Activated CD4-positive, alpha-beta memory T cell treated with anti-CD3 and anti-CD28 coated beads, Interleukin-2, amount 10 ng/mL, durations not matched to agents 7 days and 5 days (primary cell): ENCODE results near the gene FHAD1. TPM values are rescaled to one million over a fixed set of nuclear protein-coding genes. Genes with fewer than 3 reads are reported as not detected.

Source experiments
- CTCF ChIA-PET: fragments of 350-600 bp; sonication (Branson Sonifier 250); formaldehyde crosslinking; loops from one replicate; lab custom pipeline; 2021; ENCODE audit warnings: antibody characterized with exemption, inconsistent platforms; lab: Charles Lee
- POLR2A ChIA-PET: fragments of 350-600 bp; sonication (Branson Sonifier 250); formaldehyde crosslinking; loops from one replicate; lab custom pipeline; 2021; ENCODE audit warnings: antibody characterized with exemption; lab: Charles Lee
- DNase-seq: peaks from one replicate; pipeline ENCODE4 v3.0.0-alpha.2; 2020
- H3K27ac Mint-ChIP-seq: one replicate; pipeline ENCODE4 v1.8.0; 2021; ENCODE audit warnings: mild to moderate bottlenecking, mixed read lengths
- H3K27me3 Mint-ChIP-seq: one replicate; pipeline ENCODE4 v1.8.0; 2021; ENCODE audit warnings: mixed read lengths
- H3K36me3 Mint-ChIP-seq: one replicate; pipeline ENCODE4 v1.8.0; 2021; ENCODE audit warnings: low read depth, mixed read lengths
- H3K4me1 Mint-ChIP-seq: one replicate; pipeline ENCODE4 v1.8.0; 2021; ENCODE audit warnings: mixed read lengths
- H3K4me3 Mint-ChIP-seq: one replicate; pipeline ENCODE4 v1.8.0; 2021; ENCODE audit warnings: mild to moderate bottlenecking, mixed read lengths
- H3K9me3 Mint-ChIP-seq: one replicate; pipeline ENCODE4 v1.8.0; 2021; ENCODE audit warnings: mixed read lengths
- total RNA-seq, 2 experiments: library from RNA; stranded (reverse); gene quantifications; one replicate each; pipeline ENCODE4 v1.2.3, GENCODE V29; 2021

Gene FHAD1
- total RNA-seq, 2 experiments from 2014 or later, result 0.18 TPM; not detected in 1

DNA sequence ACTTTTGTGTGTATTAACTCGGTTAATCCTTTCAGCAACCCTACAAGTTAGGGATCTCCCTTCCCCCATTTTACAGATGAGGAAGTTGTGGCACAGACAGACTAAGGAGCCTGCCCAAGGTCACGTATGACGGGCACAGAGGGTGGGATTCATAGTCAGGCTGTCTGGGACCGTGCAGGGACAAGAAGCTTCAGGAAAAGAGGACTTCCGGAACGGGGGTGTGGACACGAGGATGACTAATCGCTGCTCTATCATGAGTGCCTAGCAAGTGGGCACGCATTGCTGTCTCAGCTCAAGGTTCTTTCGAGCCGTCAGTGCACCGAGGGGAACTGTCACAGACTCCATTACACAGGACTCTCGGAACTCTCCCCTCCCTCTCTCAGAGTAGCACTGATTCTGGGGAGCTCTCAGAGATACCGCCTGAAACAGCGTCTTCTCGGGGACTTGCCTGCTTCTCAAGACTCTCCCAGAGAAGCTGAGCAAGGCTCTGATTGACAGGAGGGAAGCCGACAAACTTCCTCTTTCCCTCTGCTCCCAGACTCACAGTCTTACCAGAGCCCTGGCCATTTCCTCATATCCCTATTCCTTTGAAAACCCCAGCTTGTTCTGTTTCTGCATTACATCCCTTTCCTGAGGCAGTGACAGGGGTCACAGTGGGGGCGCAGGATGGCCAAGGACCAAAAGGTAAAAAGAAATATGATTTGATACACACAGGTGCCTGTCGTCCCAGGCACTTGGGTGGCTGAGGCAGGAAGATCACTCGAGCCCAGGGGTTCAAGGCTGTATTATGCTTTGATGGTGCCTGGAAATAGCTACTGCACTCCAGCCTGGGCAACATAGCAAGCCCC is 14.4 kb downstream of the FHAD1 start:
- H3K27ac Mint-ChIP-seq, result no peak overlapping the region
- POLR2A ChIA-PET, result interaction anchor here (0.8 kb wide), 1 partner anchor 11 kb away, joined by 3 read pairs; no protein-coding TSS in a partner anchor
- H3K4me3 Mint-ChIP-seq, result no peak overlapping the region

DNA sequence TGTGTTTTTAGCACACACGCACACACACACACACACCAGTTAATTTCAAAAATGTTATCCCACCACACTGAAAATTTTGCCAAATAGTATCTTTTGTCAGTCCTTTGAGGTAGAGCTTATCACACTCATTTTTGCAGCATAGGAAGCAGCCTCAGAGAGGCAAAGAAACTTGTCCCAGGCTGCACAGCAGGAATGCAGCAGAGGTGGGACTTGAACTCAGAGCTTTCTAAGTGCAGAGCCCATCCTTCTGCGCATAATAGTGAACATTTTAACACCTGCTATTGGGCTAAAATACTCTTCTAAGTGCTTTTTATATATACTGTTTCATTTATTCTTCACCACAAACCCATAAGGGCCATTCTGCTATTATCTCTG is 15.0 kb downstream of the FHAD1 start:
- Mint-ChIP-seq H3K4me1 (peaks cover 16% of the 10 kb centered on the region), H3K27me3 (peaks cover 62% of the 10 kb centered on the region), H3K4me3 (no peak overlapping the region), H3K36me3 (no peaks in the 10 kb centered on the region), H3K27ac (no peak overlapping the region), H3K9me3 (peaks cover 4% of the 10 kb centered on the region)
- CTCF ChIA-PET, result interaction anchor here (1.2 to 1.5 kb wide), 2 partner anchors 103 to 133 kb away, joined by 3 to 6 read pairs; no protein-coding TSS in a partner anchor
- DNase-seq, result no peak
- POLR2A ChIA-PET, result interaction anchor here (0.8 kb wide), 1 partner anchor 12 kb away, joined by 3 read pairs; no protein-coding TSS in a partner anchor

More for the DNA sequence above, 14.4 kb downstream of the FHAD1 start:
- Mint-ChIP-seq H3K27me3 (peaks cover 63% of the 10 kb centered on the region), H3K4me1 (peaks cover 16% of the 10 kb centered on the region), H3K36me3 (no peaks in the 10 kb centered on the region), H3K9me3 (peaks cover 4% of the 10 kb centered on the region)
- CTCF ChIA-PET, result interaction anchor here (1.2 to 1.5 kb wide), 2 partner anchors 102 to 133 kb away, joined by 3 to 6 read pairs; no protein-coding TSS in a partner anchor
- peak; percentile 26 for DNase-seq

DNA sequence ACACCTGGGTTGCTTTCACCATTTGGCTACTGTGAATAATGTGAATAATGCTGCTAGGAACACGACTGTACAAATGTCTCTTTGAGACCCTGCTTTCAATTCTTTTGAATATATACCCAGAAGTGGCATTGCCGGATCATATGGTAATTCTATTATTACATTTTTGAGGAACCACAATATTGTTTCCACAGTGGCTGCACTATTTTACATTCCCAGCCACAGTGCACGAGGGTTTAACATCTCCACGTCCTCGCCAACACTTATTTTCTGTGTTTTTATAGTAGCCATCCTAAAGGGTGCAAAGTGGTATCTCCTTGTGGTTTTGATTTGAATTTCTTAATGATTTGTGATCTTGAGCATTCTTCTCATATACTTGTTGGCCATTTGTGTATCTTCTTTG is 15.7 kb downstream of the FHAD1 start:
- no peaks in the 10 kb centered on the region for H3K36me3 Mint-ChIP-seq

DNA sequence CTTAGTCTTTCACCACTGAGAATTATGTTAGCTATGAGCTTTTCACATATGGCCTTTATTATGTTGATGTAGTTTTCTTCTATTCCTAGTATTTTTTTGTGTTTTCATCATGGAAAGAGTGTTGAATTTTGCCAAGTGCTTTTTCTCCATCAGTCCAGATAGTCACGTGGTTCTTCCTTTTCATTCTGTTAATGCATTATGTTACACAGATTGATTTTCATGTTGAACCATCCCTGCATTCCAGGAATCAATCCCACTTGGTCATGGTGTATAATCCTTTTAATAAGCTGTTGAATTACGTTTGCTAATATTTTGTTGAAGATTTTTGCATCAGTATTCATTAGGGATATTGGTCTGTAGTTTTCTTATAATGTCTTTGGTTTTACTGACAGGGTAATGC is 17.7 kb downstream of the FHAD1 start:
- ChIA-PET POLR2A (no interaction called here), CTCF (interaction anchor here (2.0 kb wide), 1 partner anchor 136 kb away, joined by 10 read pairs; no protein-coding TSS in a partner anchor)
- no peak for DNase-seq
- peaks cover 16% of the 10 kb centered on the region for H3K4me1 Mint-ChIP-seq
- H3K36me3 Mint-ChIP-seq, result no peaks in the 10 kb centered on the region
- H3K27ac Mint-ChIP-seq, result no peak overlapping the region
- H3K27me3 Mint-ChIP-seq, result peaks cover 57% of the 10 kb centered on the region
- peaks cover 4% of the 10 kb centered on the region for H3K9me3 Mint-ChIP-seq
- H3K4me3 Mint-ChIP-seq, result no peak overlapping the region

More for the DNA sequence above, 15.7 kb downstream of the FHAD1 start:
- Mint-ChIP-seq H3K9me3 (peaks cover 4% of the 10 kb centered on the region), H3K27ac (no peak overlapping the region), H3K4me3 (no peak overlapping the region), H3K27me3 (peaks cover 58% of the 10 kb centered on the region), H3K4me1 (peaks cover 16% of the 10 kb centered on the region)
- CTCF ChIA-PET, result interaction anchor here (1.5 kb wide), 1 partner anchor 134 kb away, joined by 6 read pairs; no protein-coding TSS in a partner anchor
- DNase-seq, result no peak
- POLR2A ChIA-PET, result no interaction called here

DNA sequence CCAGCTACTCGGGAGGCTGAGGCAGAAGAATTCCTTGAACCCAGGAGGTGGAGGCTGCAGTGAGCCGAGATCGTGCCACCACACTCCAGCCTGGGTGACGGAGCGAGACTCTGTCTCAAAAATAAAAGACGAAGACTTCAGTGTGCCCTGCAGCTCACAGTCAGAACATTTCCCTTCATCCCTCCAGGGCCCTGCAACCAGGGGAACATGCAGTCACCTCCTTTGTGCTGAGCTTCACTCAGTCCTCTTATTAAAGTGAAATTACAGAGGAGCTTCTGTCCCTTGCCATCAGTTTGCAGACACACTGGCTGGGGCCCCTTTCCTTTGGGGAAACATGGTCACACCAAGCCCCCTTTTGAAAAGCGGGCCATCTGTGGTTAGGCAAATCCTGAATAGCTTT is 24.2 kb downstream of the FHAD1 start:
- ChIA-PET POLR2A (no interaction called here), CTCF (interaction anchor here (1.1 to 5.6 kb wide), 6 partner anchors 17 to 142 kb away, joined by 3 to 64 read pairs (median 4); no protein-coding TSS in a partner anchor)
- Mint-ChIP-seq H3K4me3 (no peak overlapping the region), H3K27ac (no peak overlapping the region), H3K4me1 (peaks cover 3% of the 10 kb centered on the region), H3K36me3 (no peaks in the 10 kb centered on the region), H3K27me3 (peaks cover 33% of the 10 kb centered on the region), H3K9me3 (no peaks in the 10 kb centered on the region)
- DNase-seq, result no peak

DNA sequence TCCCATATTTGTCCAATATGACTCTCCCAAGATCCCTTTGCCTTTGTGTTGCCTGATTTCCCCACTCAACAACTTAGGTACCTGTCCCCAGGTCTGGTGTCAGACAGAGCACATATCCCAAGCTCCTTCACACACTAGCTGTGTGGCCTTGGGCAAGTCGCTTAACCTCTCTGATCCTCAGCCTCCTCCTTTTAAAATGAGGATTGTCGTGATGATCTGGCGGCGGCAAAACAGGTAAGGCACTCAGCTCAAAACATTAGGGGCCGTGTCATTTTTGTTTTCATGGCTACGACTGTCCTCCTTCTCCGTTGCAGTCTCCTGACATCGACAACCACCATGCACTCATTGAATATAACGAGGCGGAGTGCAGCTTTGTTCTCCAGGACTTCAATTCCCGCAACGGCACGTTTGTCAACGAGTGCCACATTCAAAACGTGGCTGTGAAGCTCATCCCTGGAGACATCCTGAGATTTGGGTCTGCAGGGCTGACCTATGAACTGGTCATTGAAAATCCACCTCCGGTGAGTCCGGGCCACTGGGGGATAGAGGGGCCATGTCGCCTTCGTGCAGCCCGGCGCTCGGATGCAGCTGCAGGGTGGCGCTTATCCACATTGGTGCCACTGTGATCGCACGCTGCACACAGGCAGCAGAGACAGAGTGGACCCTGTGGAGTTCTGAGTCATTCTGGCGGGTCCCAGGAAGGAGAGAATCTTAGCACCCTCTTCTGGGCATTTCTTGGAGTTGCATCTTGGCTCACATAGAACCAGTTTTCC is 25.2 kb downstream of the FHAD1 start:
- Mint-ChIP-seq H3K4me1 (peaks cover 3% of the 10 kb centered on the region), H3K4me3 (no peak overlapping the region), H3K36me3 (no peaks in the 10 kb centered on the region), H3K9me3 (no peaks in the 10 kb centered on the region), H3K27ac (no peak overlapping the region), H3K27me3 (peaks cover 34% of the 10 kb centered on the region)
- POLR2A ChIA-PET, result interaction anchor here (0.9 kb wide), 1 partner anchor 144 kb away, joined by 3 read pairs; no protein-coding TSS in a partner anchor
- CTCF ChIA-PET, result interaction anchor here (0.8 to 5.6 kb wide), 10 partner anchors 18 to 156 kb away, joined by 3 to 64 read pairs (median 4); no protein-coding TSS in a partner anchor
- peak; percentile 44 for DNase-seq

DNA sequence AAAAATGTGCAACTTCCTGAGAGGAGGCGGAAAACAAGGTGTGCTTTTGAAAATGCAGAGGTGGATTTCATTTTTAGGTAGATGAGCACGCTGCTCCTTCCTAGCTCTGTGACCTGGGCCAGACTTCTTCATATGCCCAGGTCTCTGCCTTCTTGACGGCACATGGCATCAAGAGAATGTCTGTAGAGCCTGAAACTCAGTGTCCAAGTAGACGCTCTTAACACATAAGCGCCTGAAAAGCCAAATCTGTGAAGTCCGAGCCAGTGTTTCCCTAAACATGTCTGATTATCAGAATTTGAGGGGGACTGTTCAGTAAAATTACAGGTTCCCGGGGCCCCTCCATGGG is 25.7 kb downstream of the FHAD1 start:
- Mint-ChIP-seq H3K4me1 (peaks cover 3% of the 10 kb centered on the region), H3K4me3 (no peak overlapping the region), H3K27ac (no peak overlapping the region), H3K9me3 (no peaks in the 10 kb centered on the region), H3K36me3 (no peaks in the 10 kb centered on the region), H3K27me3 (peaks cover 34% of the 10 kb centered on the region)
- ChIA-PET POLR2A (interaction anchor here (0.7 kb wide), 1 partner anchor 120 kb away, joined by 3 read pairs; no protein-coding TSS in a partner anchor), CTCF (interaction anchor here (1.2 to 5.6 kb wide), 7 partner anchors 18 to 156 kb away, joined by 3 to 64 read pairs (median 4); no protein-coding TSS in a partner anchor)
- DNase-seq, result no peak

DNA sequence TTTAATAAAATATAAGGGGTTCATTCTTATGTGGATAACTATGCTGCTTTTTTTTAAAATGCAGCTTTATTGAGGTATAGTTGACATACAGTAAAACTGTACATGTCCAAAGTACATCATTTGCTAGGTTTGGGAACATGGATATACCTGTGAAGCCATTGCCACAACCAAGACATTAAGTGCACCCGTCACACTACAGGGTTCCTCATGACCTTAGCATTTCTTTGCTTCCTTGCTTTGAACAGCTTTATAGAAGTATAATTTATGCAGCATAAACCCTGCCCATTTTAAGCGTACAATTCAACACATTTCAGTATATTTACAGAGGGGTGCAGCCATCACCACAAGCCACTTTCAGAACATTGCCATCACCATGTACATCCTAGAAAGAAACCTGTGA is 26.3 kb downstream of the FHAD1 start:
- Mint-ChIP-seq H3K9me3 (no peaks in the 10 kb centered on the region), H3K4me3 (no peak overlapping the region), H3K27me3 (peaks cover 34% of the 10 kb centered on the region), H3K27ac (no peak overlapping the region), H3K36me3 (no peaks in the 10 kb centered on the region), H3K4me1 (peaks cover 3% of the 10 kb centered on the region)
- ChIA-PET POLR2A (interaction anchor here (0.7 kb wide), 1 partner anchor 120 kb away, joined by 3 read pairs; no protein-coding TSS in a partner anchor), CTCF (interaction anchor here (1.2 to 5.6 kb wide), 4 partner anchors 72 to 157 kb away, joined by 3 to 64 read pairs (median 4); no protein-coding TSS in a partner anchor)
- no peak for DNase-seq

DNA sequence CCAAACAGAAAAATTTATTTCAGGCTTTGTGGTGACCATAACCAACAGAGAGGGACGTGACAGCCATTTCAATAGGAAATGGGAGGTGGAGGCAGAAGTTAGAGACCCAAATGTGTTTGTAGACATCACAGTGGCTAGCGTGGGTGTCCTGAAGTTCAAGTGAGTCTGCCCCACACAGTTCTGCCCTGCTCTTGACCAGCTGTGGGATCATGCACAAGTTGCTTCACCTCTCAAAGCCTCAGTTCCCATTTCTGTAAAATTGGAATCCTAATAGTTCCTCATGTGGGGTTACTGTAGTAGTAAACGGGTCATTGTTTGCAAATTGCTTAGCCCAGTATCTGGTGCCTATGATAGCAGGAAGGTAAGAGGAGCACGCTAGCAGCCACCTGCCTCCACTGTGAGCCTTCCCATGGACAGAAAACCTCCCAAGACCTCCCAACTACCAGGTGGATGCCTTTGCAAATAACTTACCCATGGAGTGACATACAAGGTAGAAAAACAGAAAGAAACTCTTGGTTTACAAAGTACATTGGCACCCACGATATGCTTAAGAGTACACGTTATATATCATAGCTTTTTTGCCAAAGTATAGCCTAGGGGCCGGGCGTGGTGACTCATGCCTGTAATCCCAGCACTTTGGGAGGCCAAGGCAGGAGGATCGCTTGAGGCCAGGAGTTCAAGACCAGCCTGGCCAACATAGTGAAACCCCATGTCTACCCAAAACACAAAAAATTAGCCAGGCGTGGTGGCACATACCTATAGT is 29.1 kb downstream of the FHAD1 start:
- Mint-ChIP-seq H3K4me1 (peaks cover 3% of the 10 kb centered on the region), H3K27ac (no peak overlapping the region), H3K36me3 (no peaks in the 10 kb centered on the region), H3K4me3 (no peak overlapping the region), H3K9me3 (no peaks in the 10 kb centered on the region), H3K27me3 (peaks cover 28% of the 10 kb centered on the region)
- no peak for DNase-seq
- ChIA-PET POLR2A (no interaction called here), CTCF (interaction anchor here (0.8 to 2.9 kb wide), 2 partner anchors 122 to 148 kb away, joined by 3 to 17 read pairs; partner anchors contain the start of gene TMEM51)

DNA sequence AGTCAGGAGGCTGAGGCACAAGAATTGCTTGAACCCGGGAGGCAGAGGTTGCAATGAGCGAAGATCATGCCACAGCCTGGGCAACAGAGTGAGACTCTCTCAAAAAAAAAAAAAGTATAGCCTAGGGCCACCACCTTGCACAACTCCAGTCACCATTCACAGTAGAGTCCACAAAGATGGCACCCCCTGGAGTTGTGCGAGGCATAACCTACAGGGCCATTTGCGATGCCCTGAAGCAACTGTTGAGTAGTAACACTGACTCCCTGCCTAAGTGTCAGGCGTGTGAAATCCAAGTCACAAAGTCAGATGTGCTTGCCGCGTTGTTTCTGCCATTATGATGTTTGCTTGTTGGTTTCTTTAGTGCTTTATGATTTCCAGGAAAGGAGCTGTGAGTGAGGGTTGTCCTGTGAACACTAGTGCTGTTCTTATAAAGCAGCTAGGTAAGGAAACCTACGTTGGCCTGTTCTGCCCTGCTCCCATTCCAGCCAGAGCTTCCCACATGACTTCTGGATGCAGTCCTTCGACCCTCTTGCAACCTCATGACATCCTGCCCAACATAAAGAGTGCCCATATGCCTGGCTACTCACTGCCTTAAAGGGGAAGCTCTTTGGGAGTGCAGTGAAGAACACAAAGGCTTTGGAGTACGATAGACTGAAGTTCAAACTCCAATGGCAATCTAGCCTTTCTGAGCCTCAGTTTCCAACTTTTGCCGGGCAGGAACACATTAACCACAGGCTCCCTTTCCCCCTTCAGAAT is 29.8 kb downstream of the FHAD1 start:
- Mint-ChIP-seq H3K4me3 (no peak overlapping the region), H3K9me3 (no peaks in the 10 kb centered on the region), H3K36me3 (no peaks in the 10 kb centered on the region), H3K4me1 (peaks cover 3% of the 10 kb centered on the region), H3K27me3 (peaks cover 31% of the 10 kb centered on the region), H3K27ac (no peak overlapping the region)
- DNase-seq, result no peak
- POLR2A ChIA-PET, result no interaction called here
- CTCF ChIA-PET, result interaction anchor here (2.9 kb wide), 1 partner anchor 149 kb away, joined by 17 read pairs; no protein-coding TSS in a partner anchor

DNA sequence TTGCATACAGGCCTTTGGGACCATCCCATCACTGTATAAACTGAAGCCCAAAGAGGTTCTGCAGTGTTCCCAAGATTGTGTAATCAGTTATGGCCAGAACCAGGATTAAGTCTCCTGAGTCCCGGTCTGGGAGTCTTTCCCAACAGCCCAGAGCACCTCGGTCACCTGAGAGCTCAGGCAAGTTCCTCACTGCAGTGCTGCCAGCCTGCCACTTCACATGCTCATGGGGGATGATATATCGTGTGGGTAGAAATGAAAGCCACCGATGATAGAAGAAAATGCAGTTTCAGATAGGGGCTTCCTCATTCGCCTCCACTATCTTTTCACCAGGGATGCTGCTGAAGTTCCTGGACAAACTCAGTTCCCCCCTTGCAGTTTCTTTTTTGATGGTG is 30.4 kb downstream of the FHAD1 start:
- POLR2A ChIA-PET, result no interaction called here
- Mint-ChIP-seq H3K4me1 (peaks cover 2% of the 10 kb centered on the region), H3K27ac (no peak overlapping the region), H3K9me3 (no peaks in the 10 kb centered on the region), H3K27me3 (peaks cover 29% of the 10 kb centered on the region), H3K36me3 (no peaks in the 10 kb centered on the region), H3K4me3 (no peak overlapping the region)
- no peak for DNase-seq
- CTCF ChIA-PET, result interaction anchor here (2.9 kb wide), 1 partner anchor 149 kb away, joined by 17 read pairs; no protein-coding TSS in a partner anchor
